ENCODE data around the gene TAF11L9. TPM values are rescaled to one million over a fixed set of nuclear protein-coding genes. Genes with fewer than 3 reads are reported as not detected.
"Not testable (repeated sequence)": the region's sequence is repeated elsewhere in the genome, so short reads cannot be mapped to it uniquely, and the experiment has no call there.

TAF11L9 gene
- not detected for total RNA-seq

GRCh38 chr5:17594255-17594654, at the start of gene TAF11L9:
TAF11L9 (minus strand) TSS chr5:17594394.
- H3K9me3 Mint-ChIP-seq; DNase-seq; H3K4me1 Mint-ChIP-seq (ENCODE audit: low read depth); H3K4me3 Mint-ChIP-seq; H3K27me3 Mint-ChIP-seq (ENCODE audit: low read depth); ATAC-seq; H3K36me3 Mint-ChIP-seq (ENCODE audit: insufficient read depth): not testable (repeated sequence)

GRCh38 chr5:17634160-17634559, 40.0 kb upstream of the TAF11L9 start, which contains the start of gene TAF11L14:
TAF11L14 (plus strand) TSS chr5:17634460.
- no peak for ATAC-seq

GRCh38 chr5:17631788-17632187, 37.6 kb upstream of the TAF11L9 start, which contains the start of gene TAF11L13:
TAF11L13 (plus strand) TSS chr5:17632088.
- not testable (repeated sequence) for H3K4me1 Mint-ChIP-seq (ENCODE audit: low read depth); ATAC-seq; H3K9me3 Mint-ChIP-seq; H3K27me3 Mint-ChIP-seq (ENCODE audit: low read depth); H3K4me3 Mint-ChIP-seq; DNase-seq; H3K36me3 Mint-ChIP-seq (ENCODE audit: insufficient read depth)

More at GRCh38 chr5:17634160-17634559, 40.0 kb upstream of the TAF11L9 start, which contains the start of gene TAF11L14:
- H3K4me1 Mint-ChIP-seq (ENCODE audit: low read depth) = no peaks in the 10 kb centered on the region
- no peaks in the 10 kb centered on the region for H3K27me3 Mint-ChIP-seq (ENCODE audit: low read depth)
- no peaks in the 10 kb centered on the region for H3K36me3 Mint-ChIP-seq (ENCODE audit: insufficient read depth)
- no peak within 1 kb of the TSS for H3K4me3 Mint-ChIP-seq
- H3K9me3 Mint-ChIP-seq = peaks cover 4% of the 10 kb centered on the region
- DNase-seq = no peak

GRCh38 chr5:17625686-17626085, 31.5 kb upstream of the TAF11L9 start:
- H3K4me1 Mint-ChIP-seq (ENCODE audit: low read depth) = no peaks in the 10 kb centered on the region
- no peaks in the 10 kb centered on the region for H3K9me3 Mint-ChIP-seq
- no peak for ATAC-seq
- H3K36me3 Mint-ChIP-seq (ENCODE audit: insufficient read depth) = no peaks in the 10 kb centered on the region
- H3K4me3 Mint-ChIP-seq = no peak overlapping the region
- no peaks in the 10 kb centered on the region for H3K27me3 Mint-ChIP-seq (ENCODE audit: low read depth)
- DNase-seq = no peak

GRCh38 chr5:17620627-17621026, 26.4 kb upstream of the TAF11L9 start:
- Mint-ChIP-seq H3K36me3 (ENCODE audit: insufficient read depth) (no peaks in the 10 kb centered on the region), H3K4me3 (no peak overlapping the region), H3K27me3 (ENCODE audit: low read depth) (no peaks in the 10 kb centered on the region), H3K9me3 (no peaks in the 10 kb centered on the region), H3K4me1 (ENCODE audit: low read depth) (no peaks in the 10 kb centered on the region)
- DNase-seq = no peak
- ATAC-seq = no peak

GRCh38 chr5:17619354-17619753, 25.2 kb upstream of the TAF11L9 start:
- H3K4me3 Mint-ChIP-seq = no peak overlapping the region
- H3K9me3 Mint-ChIP-seq = peaks cover 3% of the 10 kb centered on the region
- ATAC-seq (no peak), DNase-seq (no peak)
- H3K36me3 Mint-ChIP-seq (ENCODE audit: insufficient read depth) = no peaks in the 10 kb centered on the region
- no peaks in the 10 kb centered on the region for H3K27me3 Mint-ChIP-seq (ENCODE audit: low read depth)
- H3K4me1 Mint-ChIP-seq (ENCODE audit: low read depth) = no peaks in the 10 kb centered on the region

GRCh38 chr5:17614872-17615605, 20.8 kb upstream of the TAF11L9 start:
- ATAC-seq (no peak), DNase-seq (no peak)
- Mint-ChIP-seq H3K4me1 (ENCODE audit: low read depth) (no peaks in the 10 kb centered on the region), H3K9me3 (peaks cover 11% of the 10 kb centered on the region), H3K36me3 (ENCODE audit: insufficient read depth) (no peaks in the 10 kb centered on the region), H3K27me3 (ENCODE audit: low read depth) (no peaks in the 10 kb centered on the region), H3K4me3 (no peak overlapping the region)

GRCh38 chr5:17610092-17610491, 15.9 kb upstream of the TAF11L9 start, which contains the start of gene TAF11L12:
TAF11L12 (plus strand) TSS chr5:17610392.
- not testable (repeated sequence) for DNase-seq; H3K4me3 Mint-ChIP-seq; H3K36me3 Mint-ChIP-seq (ENCODE audit: insufficient read depth); ATAC-seq; H3K4me1 Mint-ChIP-seq (ENCODE audit: low read depth); H3K27me3 Mint-ChIP-seq (ENCODE audit: low read depth)
- H3K9me3 Mint-ChIP-seq = peaks cover 16% of the 10 kb centered on the region

- not testable (repeated sequence) for H3K27me3 Mint-ChIP-seq (ENCODE audit: low read depth); H3K4me1 Mint-ChIP-seq (ENCODE audit: low read depth); H3K36me3 Mint-ChIP-seq (ENCODE audit: insufficient read depth); H3K4me3 Mint-ChIP-seq; ATAC-seq; DNase-seq
- peaks cover 14% of the 10 kb centered on the region for H3K9me3 Mint-ChIP-seq
Observed at GRCh38 chr5:17607461-17607860, 13.3 kb upstream of the TAF11L9 start.

GRCh38 chr5:17604951-17605350, 10.8 kb upstream of the TAF11L9 start:
- Mint-ChIP-seq H3K9me3 (peaks cover 12% of the 10 kb centered on the region), H3K27me3 (ENCODE audit: low read depth) (no peaks in the 10 kb centered on the region), H3K4me3 (no peak overlapping the region), H3K36me3 (ENCODE audit: insufficient read depth) (no peaks in the 10 kb centered on the region), H3K4me1 (ENCODE audit: low read depth) (no peaks in the 10 kb centered on the region)
- no peak for DNase-seq
- ATAC-seq = no peak

- not testable (repeated sequence) for DNase-seq; H3K4me1 Mint-ChIP-seq (ENCODE audit: low read depth); ATAC-seq; H3K4me3 Mint-ChIP-seq; H3K36me3 Mint-ChIP-seq (ENCODE audit: insufficient read depth); H3K27me3 Mint-ChIP-seq (ENCODE audit: low read depth)
- H3K9me3 Mint-ChIP-seq = peaks cover 12% of the 10 kb centered on the region
Observed at GRCh38 chr5:17603880-17604279, 9.7 kb upstream of the TAF11L9 start, which contains the start of gene TAF11L11. TAF11L11 (plus strand) TSS chr5:17604183.

GRCh38 chr5:17597728-17598127, 3.5 kb upstream of the TAF11L9 start, which contains the start of gene TAF11L10:
TAF11L10 (minus strand) TSS chr5:17597828.
- not testable (repeated sequence) for H3K4me3 Mint-ChIP-seq; H3K4me1 Mint-ChIP-seq (ENCODE audit: low read depth); H3K9me3 Mint-ChIP-seq; ATAC-seq; DNase-seq; H3K36me3 Mint-ChIP-seq (ENCODE audit: insufficient read depth); H3K27me3 Mint-ChIP-seq (ENCODE audit: low read depth)

GRCh38 chr5:17590860-17591259, 3.3 kb downstream of the TAF11L9 start, which contains the start of gene TAF11L8:
TAF11L8 (minus strand) TSS chr5:17590960.
- not testable (repeated sequence) for H3K9me3 Mint-ChIP-seq; ATAC-seq; H3K27me3 Mint-ChIP-seq (ENCODE audit: low read depth); DNase-seq; H3K4me3 Mint-ChIP-seq; H3K36me3 Mint-ChIP-seq (ENCODE audit: insufficient read depth); H3K4me1 Mint-ChIP-seq (ENCODE audit: low read depth)

- H3K4me3 Mint-ChIP-seq; H3K27me3 Mint-ChIP-seq (ENCODE audit: low read depth); H3K9me3 Mint-ChIP-seq; H3K4me1 Mint-ChIP-seq (ENCODE audit: low read depth); DNase-seq; ATAC-seq; H3K36me3 Mint-ChIP-seq (ENCODE audit: insufficient read depth): not testable (repeated sequence)
Observed at GRCh38 chr5:17585658-17586057, 8.5 kb downstream of the TAF11L9 start, which contains the start of gene TAF11L7. TAF11L7 (minus strand) TSS chr5:17585758.
